ENCODE measurements around the gene OR5V1.

OR5V1 gene

DNA sequence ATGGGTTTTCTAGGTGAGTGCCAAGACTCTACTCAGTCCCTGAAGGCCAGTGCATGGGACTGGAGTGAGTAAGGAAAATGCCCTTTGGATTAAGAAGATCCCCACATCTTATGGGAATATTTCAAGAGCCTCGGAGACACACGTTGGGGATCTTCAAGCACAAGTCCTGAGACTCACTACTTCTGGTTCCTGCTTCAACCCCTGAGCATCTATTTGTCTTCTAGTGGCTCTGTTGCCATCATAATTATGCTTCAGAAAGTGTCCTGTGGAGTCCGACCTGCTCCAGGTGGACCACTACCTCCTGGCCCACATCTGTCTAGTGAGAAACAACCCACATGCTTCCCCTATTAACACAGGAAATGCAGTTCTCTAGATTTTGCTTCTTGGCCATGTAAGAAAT, at the start of gene OR5V1:
OR5V1 (minus strand) TSS at position 101 of the 400 bp plus-strand sequence. CDS start 12,670 bp downstream, outside the sequence.
- Histone ChIP-seq H3K9me3 (no peaks in the 10 kb centered on the region), H3K27ac (no peak within 1 kb of the TSS), H3K4me1 (no peaks in the 10 kb centered on the region), H3K36me3 (no peaks in the 10 kb centered on the region), H3K27me3 (no peaks in the 10 kb centered on the region), H3K4me3 (no peak within 1 kb of the TSS)
- no peak for TF ChIP-seq CTCF (IDR thresholded peaks at IDR 0.05)
- intact Hi-C loops (cut with DNase I; ENCODE audit: low total_unique reads), result no loop called here
- DNase-seq, result no peak

DNA sequence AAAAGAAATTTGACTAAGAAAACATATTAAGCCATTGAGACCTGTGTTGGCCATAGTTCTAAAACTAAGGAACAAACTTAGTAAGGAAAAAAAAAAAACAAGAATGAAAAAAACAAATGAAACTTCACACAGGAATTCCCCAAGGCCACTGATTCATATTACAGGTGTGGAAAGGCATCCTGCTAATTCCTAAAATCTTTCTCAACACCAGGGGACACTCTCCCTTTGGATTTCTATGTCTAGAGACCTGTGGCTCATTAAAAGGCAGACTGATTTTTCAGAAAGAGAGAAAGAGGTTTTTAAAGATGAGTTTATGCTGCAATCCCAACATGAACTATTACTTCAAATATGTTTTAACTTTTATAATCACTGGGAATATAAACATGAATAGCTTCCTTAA, 45.9 kb upstream of the OR5V1 start, which contains the start of gene OR12D1:
OR12D1 (plus strand) TSS at position 341 of the 400 bp plus-strand sequence.
- H3K27me3 ChIP-seq, result no peaks in the 10 kb centered on the region
- no peaks in the 10 kb centered on the region for H3K36me3 ChIP-seq
- no peak within 1 kb of the TSS for H3K27ac ChIP-seq
- no peak within 1 kb of the TSS for H3K4me3 ChIP-seq
- intact Hi-C loops (cut with DNase I; ENCODE audit: low total_unique reads), result no loop called here
- TF ChIP-seq CTCF (IDR thresholded peaks at IDR 0.05), result no peak
- DNase-seq, result no peak
- peaks cover 0 to 7% (median 0%) of the 10 kb centered on the region in 3 donors for H3K9me3 ChIP-seq
- no peaks in the 10 kb centered on the region for H3K4me1 ChIP-seq

GRCh38 chr6:29403801-29404200, 35.1 kb upstream of the OR5V1 start:
- intact Hi-C loops (cut with DNase I; ENCODE audit: low total_unique reads), result no loop called here
- no peak for DNase-seq
- no peak overlapping the region for H3K4me3 ChIP-seq
- H3K27ac ChIP-seq, result no peak overlapping the region
- no peak for TF ChIP-seq CTCF (IDR thresholded peaks at IDR 0.05)
- no peaks in the 10 kb centered on the region for H3K4me1 ChIP-seq
- H3K27me3 ChIP-seq, result no peaks in the 10 kb centered on the region
- H3K9me3 ChIP-seq, result no peaks in the 10 kb centered on the region
- H3K36me3 ChIP-seq, result no peaks in the 10 kb centered on the region

DNA sequence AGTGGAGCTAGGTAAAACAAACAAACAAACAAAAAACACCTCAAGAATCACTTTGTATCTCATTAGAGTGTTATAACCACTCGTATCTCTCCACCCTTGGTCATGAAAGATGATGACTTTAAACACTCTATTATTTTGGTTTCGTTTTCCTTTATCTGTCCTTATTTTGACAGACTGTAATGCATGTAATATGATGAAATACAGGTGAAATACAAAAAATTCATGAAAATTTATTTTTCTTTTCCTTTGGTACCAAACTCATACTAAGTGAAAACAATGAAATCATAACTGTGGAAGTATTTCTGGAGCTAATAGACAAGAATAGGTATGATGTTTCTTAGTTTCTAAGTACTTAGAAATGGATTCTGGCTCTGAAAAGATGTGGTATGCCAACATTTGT, 30.9 kb upstream of the OR5V1 start:
- Histone ChIP-seq H3K4me1 (no peaks in the 10 kb centered on the region), H3K27ac (no peak overlapping the region), H3K4me3 (no peak overlapping the region), H3K9me3 (no peaks in the 10 kb centered on the region), H3K27me3 (no peaks in the 10 kb centered on the region), H3K36me3 (no peaks in the 10 kb centered on the region)
- intact Hi-C loops (cut with DNase I; ENCODE audit: low total_unique reads), result no loop called here
- TF ChIP-seq CTCF (IDR thresholded peaks at IDR 0.05), result no peak
- DNase-seq, result no peak

- no peaks in the 10 kb centered on the region for H3K9me3 ChIP-seq
- H3K36me3 ChIP-seq, result no peaks in the 10 kb centered on the region
- H3K27ac ChIP-seq, result no peak within 1 kb of the TSS
- no peaks in the 10 kb centered on the region for H3K27me3 ChIP-seq
- intact Hi-C loops (cut with DNase I; ENCODE audit: low total_unique reads), result no loop called here
- no peak within 1 kb of the TSS for H3K4me3 ChIP-seq
- no peak for TF ChIP-seq CTCF (IDR thresholded peaks at IDR 0.05)
- H3K4me1 ChIP-seq, result no peaks in the 10 kb centered on the region
- no peak for DNase-seq
Measured at GRCh38 chr6:29395331-29395730, 26.7 kb upstream of the OR5V1 start, which contains the start of gene OR12D2. OR12D2 (plus strand) TSS chr6:29395631; CDS start chr6:29396700, 1,069 bp downstream.

DNA sequence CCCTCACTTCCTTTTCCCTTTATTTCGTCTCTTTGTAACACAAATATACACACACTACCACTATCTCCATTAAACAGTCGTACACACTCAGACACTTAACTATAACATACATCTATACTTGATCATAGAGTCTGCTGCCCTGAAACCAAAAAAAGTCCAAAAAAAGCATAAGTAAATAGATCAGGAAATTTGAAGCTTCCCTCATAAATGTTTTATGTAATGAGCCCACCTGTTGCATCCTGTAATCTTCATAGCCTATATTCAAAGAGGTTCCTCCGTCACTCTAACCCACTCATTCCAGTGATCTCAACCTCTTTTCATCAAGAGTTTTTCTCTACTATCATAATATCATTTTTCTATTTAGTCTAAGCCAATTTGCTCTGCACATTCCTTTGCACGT, 19.9 kb upstream of the OR5V1 start:
- no peak for TF ChIP-seq CTCF (IDR thresholded peaks at IDR 0.05)
- no peaks in the 10 kb centered on the region for H3K4me1 ChIP-seq
- intact Hi-C loops (cut with DNase I; ENCODE audit: low total_unique reads), result no loop called here
- H3K9me3 ChIP-seq, result no peaks in the 10 kb centered on the region
- no peaks in the 10 kb centered on the region for H3K36me3 ChIP-seq
- no peaks in the 10 kb centered on the region for H3K27me3 ChIP-seq
- H3K4me3 ChIP-seq, result no peak overlapping the region
- H3K27ac ChIP-seq, result no peak overlapping the region
- no peak for DNase-seq
